ENCODE results near the gene SMG9. TPM values are rescaled to one million over a fixed set of nuclear protein-coding genes. Genes with fewer than 3 reads are reported as not detected.
A peak's percentile ranks its signal among the peaks of the same experiment; 100 is the strongest.

SMG9 gene
- total and polyA plus RNA-seq, 8 donors, result 40.9 to 66.2 (median 54.6) TPM

DNA sequence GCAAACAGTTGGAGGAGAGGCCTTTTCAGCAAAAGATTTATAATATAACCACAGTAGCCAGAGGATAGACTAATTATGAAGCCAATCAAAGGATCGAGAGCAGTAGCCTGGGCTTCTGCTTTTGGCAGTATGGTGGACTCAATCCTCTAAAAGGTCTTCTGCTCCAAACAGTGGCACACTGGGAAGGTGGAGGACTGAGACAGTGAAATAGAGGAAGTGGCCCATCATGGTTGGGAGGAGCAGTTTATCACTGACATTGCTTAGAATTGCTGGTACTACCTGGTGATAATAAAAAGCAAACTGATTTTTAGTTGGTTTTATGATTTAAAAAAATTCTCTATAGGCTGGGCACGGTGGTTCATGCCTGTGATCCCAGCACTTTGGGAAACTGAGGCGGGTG, 63.9 kb downstream of the SMG9 start:
- intact Hi-C loops (cut with DNase I), result no loop called here
- Histone ChIP-seq H3K27ac (no peak overlapping the region), H3K27me3 (no peaks in the 10 kb centered on the region), H3K36me3 (no peaks in the 10 kb centered on the region), H3K4me3 (no peak overlapping the region), H3K9me3 (peaks cover 0 to 21% of the 10 kb centered on the region in 2 donors), H3K4me1 (peaks cover 0 to 35% of the 10 kb centered on the region in 2 donors)
- ATAC-seq (no peak), DNase-seq (no peak)
- TF ChIP-seq, protein P1, sequence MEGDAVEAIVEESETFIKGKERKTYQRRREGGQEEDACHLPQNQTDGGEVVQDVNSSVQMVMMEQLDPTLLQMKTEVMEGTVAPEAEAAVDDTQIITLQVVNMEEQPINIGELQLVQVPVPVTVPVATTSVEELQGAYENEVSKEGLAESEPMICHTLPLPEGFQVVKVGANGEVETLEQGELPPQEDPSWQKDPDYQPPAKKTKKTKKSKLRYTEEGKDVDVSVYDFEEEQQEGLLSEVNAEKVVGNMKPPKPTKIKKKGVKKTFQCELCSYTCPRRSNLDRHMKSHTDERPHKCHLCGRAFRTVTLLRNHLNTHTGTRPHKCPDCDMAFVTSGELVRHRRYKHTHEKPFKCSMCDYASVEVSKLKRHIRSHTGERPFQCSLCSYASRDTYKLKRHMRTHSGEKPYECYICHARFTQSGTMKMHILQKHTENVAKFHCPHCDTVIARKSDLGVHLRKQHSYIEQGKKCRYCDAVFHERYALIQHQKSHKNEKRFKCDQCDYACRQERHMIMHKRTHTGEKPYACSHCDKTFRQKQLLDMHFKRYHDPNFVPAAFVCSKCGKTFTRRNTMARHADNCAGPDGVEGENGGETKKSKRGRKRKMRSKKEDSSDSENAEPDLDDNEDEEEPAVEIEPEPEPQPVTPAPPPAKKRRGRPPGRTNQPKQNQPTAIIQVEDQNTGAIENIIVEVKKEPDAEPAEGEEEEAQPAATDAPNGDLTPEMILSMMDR (IDR thresholded peaks at IDR 0.05), result no peak

DNA sequence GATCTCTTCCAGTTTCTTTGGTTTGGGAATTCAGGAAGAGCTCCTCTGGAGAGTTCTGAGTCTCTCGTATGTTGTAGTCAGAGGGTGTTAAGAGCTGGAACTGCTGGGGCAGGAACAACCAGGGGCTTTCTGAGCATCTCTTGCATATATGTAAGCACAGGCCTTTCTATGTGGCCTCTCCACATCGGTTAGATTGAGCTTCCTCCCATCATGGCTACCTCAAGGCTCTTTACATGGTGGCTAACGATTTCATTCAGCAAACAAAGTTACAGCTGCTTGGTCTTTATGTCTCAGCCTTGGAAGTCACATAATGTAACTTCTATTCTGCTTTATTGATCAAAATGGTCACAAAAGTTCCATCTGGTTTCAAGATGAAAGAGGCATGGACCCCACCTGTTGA, 64.3 kb downstream of the SMG9 start:
- H3K27me3 ChIP-seq, result no peaks in the 10 kb centered on the region
- ATAC-seq, result no peak

DNA sequence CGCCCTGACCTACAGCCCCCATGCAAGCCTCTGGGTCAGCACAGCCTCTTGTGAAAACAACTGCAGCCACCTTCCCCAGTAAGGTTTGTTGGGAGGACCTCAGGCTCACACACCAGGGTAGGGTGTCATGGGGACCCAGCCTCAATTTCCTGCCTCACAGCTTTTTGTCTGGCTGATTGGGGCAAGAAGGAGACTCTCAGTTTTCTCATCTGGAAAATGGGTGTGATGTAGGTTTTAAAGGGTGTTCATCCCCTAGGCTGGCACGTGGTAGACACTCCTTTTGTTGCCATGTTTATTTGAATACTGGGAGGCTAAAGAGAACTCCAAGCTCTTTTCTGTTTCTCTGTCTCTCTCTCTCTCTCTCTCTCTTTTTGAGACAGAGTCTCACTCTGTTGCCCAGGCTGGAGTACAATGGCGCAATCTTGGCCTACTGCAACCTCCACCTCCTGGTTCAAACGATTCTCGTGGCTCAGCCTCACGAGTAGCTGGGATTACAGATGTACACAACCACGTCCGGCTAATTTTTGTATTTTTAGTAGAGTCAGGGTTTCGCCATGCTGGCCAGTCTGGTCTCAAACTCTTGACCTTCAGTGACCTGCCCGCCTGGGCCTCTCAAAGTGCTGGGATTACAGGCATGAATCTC, 66.6 kb downstream of the SMG9 start:
- Histone ChIP-seq H3K4me1 (peaks cover 0 to 38% of the 10 kb centered on the region in 2 donors), H3K27ac (peak overlapping the region in 1 of 2 donors; percentile 59), H3K36me3 (no peaks in the 10 kb centered on the region), H3K4me3 (no peak overlapping the region), H3K9me3 (peaks cover 0 to 19% of the 10 kb centered on the region in 2 donors), H3K27me3 (no peaks in the 10 kb centered on the region)
- TF ChIP-seq, protein P1 (IDR thresholded peaks at IDR 0.05), result no peak
- DNase-seq (peak in 1 of 4 donors; percentile 60), ATAC-seq (no peak)
- intact Hi-C loops (cut with DNase I), result no loop called here

More for the DNA sequence above, 64.3 kb downstream of the SMG9 start:
- peaks cover 0 to 35% of the 10 kb centered on the region in 2 donors for H3K4me1 ChIP-seq
- intact Hi-C loops (cut with DNase I), result no loop called here
- TF ChIP-seq, protein P1 (IDR thresholded peaks at IDR 0.05), result no peak
- no peak overlapping the region for H3K4me3 ChIP-seq
- no peak for DNase-seq
- H3K27ac ChIP-seq, result no peak overlapping the region
- H3K36me3 ChIP-seq, result no peaks in the 10 kb centered on the region
- H3K9me3 ChIP-seq, result peaks cover 0 to 19% of the 10 kb centered on the region in 2 donors

DNA sequence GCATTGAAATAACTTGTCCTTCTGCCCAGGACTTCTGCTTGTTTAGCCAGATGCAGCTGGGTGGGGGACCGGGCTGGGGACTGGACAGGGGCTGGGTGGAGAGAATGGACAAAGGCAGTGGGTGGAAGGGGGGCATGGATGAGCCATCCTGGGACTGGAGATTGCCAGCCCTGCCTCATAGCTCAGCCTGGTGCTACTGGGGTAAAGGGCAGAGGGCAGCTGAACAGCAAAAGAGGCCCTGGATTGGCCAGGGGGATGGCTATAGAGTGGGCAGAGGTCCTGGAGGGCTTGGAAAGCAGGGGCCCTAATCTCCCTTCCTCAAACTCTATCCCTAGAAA, 67.1 kb downstream of the SMG9 start:
- peak; percentile 29 for ATAC-seq
- peak overlapping the region in 1 of 2 donors; percentile 59 for H3K27ac ChIP-seq

DNA sequence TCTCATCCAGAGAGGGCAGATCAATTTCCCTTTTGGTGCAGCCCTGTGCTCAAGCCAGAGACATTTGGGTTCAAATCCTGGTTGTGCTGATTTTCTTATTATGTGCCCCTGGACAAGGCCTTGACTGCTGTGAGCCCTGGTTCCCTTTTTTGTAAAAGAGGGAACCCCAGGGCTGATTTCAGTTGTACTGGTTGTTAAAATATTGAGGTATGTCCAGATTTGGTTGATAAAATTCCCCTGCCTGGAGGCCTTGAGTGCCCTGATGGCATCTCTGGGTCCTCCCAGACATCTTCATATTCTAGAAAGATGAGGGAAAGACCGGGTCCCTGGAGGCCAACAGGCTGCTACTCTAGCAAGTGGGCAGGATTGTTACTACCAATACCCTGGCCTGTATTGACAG, 70.4 kb downstream of the SMG9 start:
- Histone ChIP-seq H3K27ac (peak overlapping the region in 1 of 2 donors; percentile 61), H3K4me3 (no peak overlapping the region), H3K36me3 (no peaks in the 10 kb centered on the region), H3K4me1 (peaks cover 0 to 41% of the 10 kb centered on the region in 2 donors), H3K9me3 (no peaks in the 10 kb centered on the region), H3K27me3 (no peaks in the 10 kb centered on the region)
- ATAC-seq (no peak), DNase-seq (no peak)
- intact Hi-C loops (cut with DNase I), result no loop called here
- TF ChIP-seq, protein P1 (IDR thresholded peaks at IDR 0.05), result no peak

More for the DNA sequence above, 67.1 kb downstream of the SMG9 start:
- DNase-seq, result no peak
- H3K9me3 ChIP-seq, result peaks cover 0 to 19% of the 10 kb centered on the region in 2 donors
- intact Hi-C loops (cut with DNase I), result no loop called here
- H3K36me3 ChIP-seq, result no peaks in the 10 kb centered on the region
- no peak overlapping the region for H3K4me3 ChIP-seq
- H3K4me1 ChIP-seq, result peaks cover 0 to 43% of the 10 kb centered on the region in 2 donors
- no peaks in the 10 kb centered on the region for H3K27me3 ChIP-seq
- TF ChIP-seq, protein P1 (IDR thresholded peaks at IDR 0.05), result no peak
